Right hindlimb (tissue), 1 donor: ENCODE data around the gene LMF2.

Source experiments
- DNase-seq: peaks from one replicate; pipeline ENCODE4 v3.0.0-alpha.2; 2018

Gene LMF2

DNA sequence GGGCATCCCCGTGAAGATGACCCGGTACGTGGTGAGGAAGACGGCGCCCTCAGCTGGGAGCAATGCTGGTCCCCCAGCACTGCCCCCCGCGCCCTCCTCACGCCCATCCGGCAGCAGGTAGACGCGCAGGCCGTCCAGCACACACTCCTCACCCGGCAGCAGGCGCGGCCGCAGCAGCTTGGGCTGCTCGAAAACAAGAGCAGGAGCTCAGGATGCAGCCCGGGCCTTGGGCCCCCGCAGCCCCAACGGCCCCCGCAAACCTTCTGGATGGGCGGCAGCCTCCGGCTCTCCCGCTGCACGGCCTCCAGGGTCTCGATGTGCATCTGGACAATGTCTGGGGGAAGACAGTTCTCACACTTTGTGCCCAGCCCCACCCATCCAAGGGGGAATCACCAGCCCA lies 46.0 kb downstream of the LMF2 start:
- no peak for DNase-seq

DNA sequence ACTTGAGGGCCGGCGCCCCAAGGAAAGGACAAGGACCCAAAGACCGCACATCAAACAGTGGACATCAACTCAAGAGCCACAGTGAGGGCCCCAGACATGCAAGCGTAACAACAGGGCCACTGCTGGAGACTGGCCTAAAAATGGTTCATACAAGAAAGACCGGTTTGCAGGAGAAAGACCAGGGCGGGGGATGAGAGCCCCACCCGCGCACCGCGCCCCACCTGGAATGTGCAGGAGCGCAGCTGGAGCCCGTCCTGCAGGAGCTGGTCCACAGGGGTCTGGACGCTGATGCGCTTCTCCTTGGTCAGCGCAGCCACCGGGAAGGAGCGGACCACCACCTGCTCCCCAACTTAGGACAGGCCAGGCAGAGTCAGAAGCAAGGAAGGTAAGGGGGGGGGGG lies 46.6 kb downstream of the LMF2 start:
- no peak for DNase-seq

DNA sequence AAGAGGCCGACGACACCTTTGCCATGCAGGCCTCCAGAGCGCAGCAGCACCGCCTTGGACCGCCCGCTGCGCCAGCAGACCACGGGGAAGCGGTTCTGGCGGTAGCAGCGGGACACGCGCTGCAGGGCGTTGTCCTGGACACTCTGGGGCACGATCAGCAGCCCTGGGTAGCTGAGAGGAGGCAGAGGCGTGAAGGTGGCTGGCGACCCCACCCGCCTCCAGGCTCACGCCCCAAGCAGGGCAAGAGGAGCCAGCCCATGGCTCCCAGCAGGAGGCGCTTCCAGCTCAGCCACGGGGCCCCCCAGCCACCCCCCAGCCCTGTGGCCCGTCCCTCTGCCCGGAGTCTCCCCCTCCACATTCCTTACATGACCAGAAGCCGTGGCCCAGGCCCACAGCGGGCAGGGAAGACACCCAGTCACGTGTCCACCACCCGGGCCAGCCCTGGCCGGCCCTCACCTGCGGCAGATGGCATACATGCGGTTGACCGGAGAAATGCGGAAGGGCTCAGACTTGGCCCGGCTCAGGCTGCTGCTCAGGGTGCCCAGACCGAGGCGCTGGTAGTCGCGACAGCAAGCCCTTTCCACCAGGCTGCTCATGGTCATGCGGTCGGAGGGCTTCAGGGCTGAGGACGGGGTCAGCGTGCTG lies 47.9 kb downstream of the LMF2 start:
- no peak for DNase-seq

DNA sequence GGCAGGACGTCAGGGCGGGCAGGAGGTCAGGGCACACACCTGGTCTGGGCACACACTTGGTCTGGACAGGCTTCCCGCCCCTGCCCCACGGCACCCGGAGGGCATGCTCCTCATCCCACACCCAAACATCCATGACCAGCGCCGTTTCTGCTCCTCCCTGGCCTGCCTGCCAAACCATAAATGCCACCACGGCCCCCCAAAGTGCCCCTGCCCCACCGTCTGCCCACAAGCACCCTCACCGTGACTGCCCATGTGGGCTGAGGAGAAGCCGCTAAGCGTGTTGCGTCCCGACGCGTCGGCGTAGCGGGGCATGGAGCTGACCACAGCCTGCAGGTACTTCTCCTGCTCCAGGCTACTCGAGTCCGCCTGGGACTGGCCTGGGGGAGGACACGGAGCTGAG lies 48.5 kb downstream of the LMF2 start:
- DNase-seq, result no peak

DNA sequence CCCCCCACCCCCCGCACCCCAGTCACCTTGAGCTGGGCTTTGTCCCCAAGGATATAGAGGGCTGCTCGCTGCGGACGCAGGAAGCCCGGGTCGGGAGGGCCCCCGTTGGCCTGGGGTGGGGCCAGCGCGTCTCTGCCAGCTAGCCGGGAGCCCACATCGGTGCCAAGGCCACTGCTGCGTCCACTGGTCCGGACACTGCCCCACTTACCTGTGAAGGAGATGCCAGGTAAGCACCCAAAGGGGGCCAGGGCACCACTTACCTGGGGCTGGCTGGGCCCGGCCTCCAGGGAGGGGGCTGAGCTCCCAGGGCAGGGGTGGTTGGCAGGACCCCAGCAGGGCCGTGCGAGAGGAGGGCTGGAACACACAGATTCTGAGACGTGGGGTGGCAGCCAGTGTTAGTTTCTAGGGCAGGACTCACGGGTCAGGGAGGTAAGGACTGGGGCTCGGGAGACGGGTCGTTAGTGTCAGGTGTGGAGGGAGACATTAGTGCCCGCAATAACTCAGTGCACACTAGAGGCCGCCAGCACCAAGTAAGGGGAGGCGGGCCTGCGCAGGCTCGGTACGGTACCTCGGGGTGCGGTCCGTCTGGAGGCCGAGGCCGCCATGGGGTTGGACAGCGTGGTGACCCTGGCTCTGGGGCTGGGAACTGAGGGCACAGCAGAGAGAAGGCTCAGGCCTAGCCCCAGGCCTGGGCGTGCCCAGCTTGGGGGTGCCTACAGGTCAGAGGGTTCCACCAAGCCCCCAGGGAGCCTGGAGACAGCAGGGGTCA lies 50.9 kb downstream of the LMF2 start:
- no peak for DNase-seq

DNA sequence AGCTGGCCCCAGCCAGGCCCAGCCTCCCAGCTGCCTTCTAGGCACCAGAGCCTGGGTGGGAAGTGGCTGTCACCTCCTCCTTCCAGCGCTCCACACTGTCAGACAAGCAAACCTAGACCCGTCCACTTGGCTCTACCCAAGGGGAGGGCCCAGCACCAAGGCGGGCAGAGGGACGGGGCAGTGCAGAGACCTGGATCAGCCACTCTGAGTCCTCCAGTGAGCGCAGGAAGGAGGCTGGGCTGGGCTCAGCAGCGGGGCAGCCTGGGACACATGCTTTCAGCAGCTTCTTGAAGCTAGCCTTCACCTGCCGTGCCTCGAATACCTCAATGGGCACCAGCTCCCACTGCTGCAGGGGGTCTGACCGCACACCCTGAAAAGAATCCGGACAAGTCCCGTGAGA lies 51.5 kb downstream of the LMF2 start:
- DNase-seq, result no peak

DNA sequence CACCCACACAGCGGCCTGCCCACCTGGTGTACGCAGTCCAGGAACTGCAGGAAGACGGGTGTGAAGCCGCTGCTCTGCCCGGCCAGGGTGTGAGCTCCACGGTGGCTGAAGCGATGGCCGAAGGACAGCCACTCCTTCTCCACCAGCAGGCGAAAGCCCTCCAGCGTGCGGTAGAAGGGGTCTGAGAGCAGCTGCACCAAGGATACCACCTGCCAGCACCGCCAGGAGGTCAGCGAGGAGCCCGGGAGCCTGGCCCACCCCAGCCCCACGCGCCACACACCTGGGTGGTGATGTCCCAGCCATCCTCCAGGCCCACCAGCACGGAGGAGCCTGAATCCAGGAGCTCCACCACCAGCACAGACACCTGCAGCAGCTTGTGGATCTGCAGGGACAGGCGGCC lies 52.3 kb downstream of the LMF2 start:
- no peak for DNase-seq

DNA sequence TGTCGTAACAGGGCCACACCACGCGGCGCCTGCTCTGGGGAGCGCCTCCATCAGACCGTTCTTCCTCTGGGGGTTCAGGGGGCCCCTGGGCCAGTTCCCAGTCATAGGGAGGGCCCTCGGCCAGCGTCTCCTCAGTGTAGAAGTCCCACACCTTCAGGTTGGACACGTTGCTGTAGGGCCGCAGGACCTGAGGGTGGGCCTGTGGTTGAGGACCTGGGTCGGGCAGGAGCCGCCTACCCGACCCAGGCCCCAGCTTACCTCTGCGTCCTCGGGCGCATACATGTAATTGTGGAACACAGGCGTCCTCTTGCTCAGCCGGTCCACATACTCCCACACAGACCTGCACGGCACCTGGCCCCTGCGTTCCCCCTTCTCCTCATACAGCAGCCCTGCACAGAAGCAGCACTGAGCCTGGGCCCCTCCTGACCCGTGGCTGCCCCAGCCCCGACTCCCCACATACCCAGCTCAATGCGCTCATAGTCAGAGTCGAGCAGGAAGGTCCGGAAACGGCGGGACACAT lies 52.9 kb downstream of the LMF2 start:
- no peak for DNase-seq
